ENCODE results near the gene MBD5. TPM values are rescaled to one million over a fixed set of nuclear protein-coding genes. Genes with fewer than 3 reads are reported as not detected.

The MBD5 gene
- total and polyA plus RNA-seq, 2 of the 4 experiments (the other 2 are of a cell fraction) = 9.8 to 14.2 TPM

- Histone ChIP-seq H4K5ac (ENCODE audit: low read depth, low read length) (no peak overlapping the region), H2AK9ac (replicated peaks; ENCODE audit: low read depth, low read length, poor library complexity) (no peak overlapping the region), H3K18ac (ENCODE audit: low read depth, low read length) (no peak overlapping the region), H3K4me1 (ENCODE audit: control insufficient read depth, insufficient read depth, low read length) (no peaks in the 10 kb centered on the region; the same call in 1 of the 2 replicates), H3K14ac (replicated peaks; ENCODE audit: low read depth, low read length) (no peak overlapping the region), H4K91ac (ENCODE audit: insufficient read depth, low read depth, low read length) (no peak overlapping the region), H2AK5ac (ENCODE audit: low read depth, low read length) (no peak overlapping the region), H3K56ac (ENCODE audit: extremely low read depth, insufficient read depth, low read length) (no peak overlapping the region), H3K4me2 (ENCODE audit: low read depth, low read length) (no peak overlapping the region), H3K27ac (ENCODE audit: insufficient read depth, low read length) (no peak overlapping the region), H2BK5ac (ENCODE audit: low read depth, low read length, poor library complexity, severe bottlenecking) (no peak overlapping the region), H3K4me3 (ENCODE audit: insufficient read depth, low read depth, low read length) (no peak overlapping the region), H3K27me3 (ENCODE audit: control insufficient read depth, insufficient read depth, low read length) (peaks cover 4% of the 10 kb centered on the region; the same call in 1 of the 2 replicates), H3K9me3 (ENCODE audit: control insufficient read depth, insufficient read depth, low read length) (no peaks in the 10 kb centered on the region; the same call in 1 of the 2 replicates), H3K4ac (ENCODE audit: low read depth, low read length) (no peak overlapping the region), H3K36me3 (ENCODE audit: control insufficient read depth, insufficient read depth, low read length) (no peaks in the 10 kb centered on the region), H3K79me1 (ENCODE audit: low read depth in 1 of 2, low read length in 2 of 2) (no peaks in the 10 kb centered on the region), H2BK20ac (ENCODE audit: low read depth, low read length) (no peak overlapping the region), H2BK15ac (ENCODE audit: low read depth, low read length) (no peak overlapping the region), H4K8ac (ENCODE audit: low read depth in 2 of 2, low read length in 2 of 2) (no peak overlapping the region), H3K9me1 (ENCODE audit: insufficient read depth, low read length) (no peaks in the 10 kb centered on the region; the same call in 1 of the 2 replicates), H3K9ac (ENCODE audit: low read depth, low read length) (no peak overlapping the region), H3K23ac (ENCODE audit: low read depth, low read length) (no peak overlapping the region), H2AFZ (replicated peaks; ENCODE audit: low read length, poor library complexity) (no peak overlapping the region), H4K20me1 (ENCODE audit: insufficient read depth, low read length) (no peaks in the 10 kb centered on the region), H2BK120ac (ENCODE audit: low read depth, low read length) (no peak overlapping the region)
- TF ChIP-seq RCOR1 (IDR thresholded peaks at IDR 0.05; ENCODE audit: insufficient replicate concordance, low read length) = no peak
- no peak for TF ChIP-seq MAZ (IDR thresholded peaks at IDR 0.05; ENCODE audit: borderline replicate concordance, low read depth, low read length)
- TF ChIP-seq USF2 (IDR thresholded peaks at IDR 0.05; ENCODE audit: low read depth, low read length) = no peak
- no peak for TF ChIP-seq MAFK (IDR thresholded peaks at IDR 0.05; ENCODE audit: low read depth, low read length)
- TF ChIP-seq NFE2L2 (IDR thresholded peaks at IDR 0.05; ENCODE audit: low read depth, low read length) = no peak
- TF ChIP-seq ELK1 (IDR thresholded peaks at IDR 0.05; ENCODE audit: borderline replicate concordance, low read depth, low read length) = no peak
- no peak for TF ChIP-seq POLR2A (IDR thresholded peaks at IDR 0.05; ENCODE audit: low read depth, low read length)
- no peak for TF ChIP-seq SMC3 (IDR thresholded peaks at IDR 0.05; ENCODE audit: low read depth, low read length)
- no peak for TF ChIP-seq MXI1 (IDR thresholded peaks at IDR 0.05; ENCODE audit: borderline replicate concordance, low read depth, low read length)
- TF ChIP-seq FOS (IDR thresholded peaks at IDR 0.05; ENCODE audit: low read depth, low read length) = no peak
- TF ChIP-seq CHD1 (IDR thresholded peaks at IDR 0.05; ENCODE audit: low read depth, low read length) = no peak
- no peak for TF ChIP-seq CTCF (conservative IDR thresholded peaks at IDR 0.05; ENCODE audit: low read depth, low read length)
- no peak for TF ChIP-seq RAD21 (IDR thresholded peaks at IDR 0.05; ENCODE audit: low read length)
- TF ChIP-seq BHLHE40 (IDR thresholded peaks at IDR 0.05; ENCODE audit: low read depth, low read length) = no peak
- TF ChIP-seq RFX5 (IDR thresholded peaks at IDR 0.05; ENCODE audit: low read depth, low read length) = no peak
- TF ChIP-seq CEBPB (IDR thresholded peaks at IDR 0.05; ENCODE audit: low read depth, low read length) = no peak
- intact Hi-C loops (cut with micrococcal nuclease) (no loop called here), dilution Hi-C loops (cut with HindIII; ENCODE audit: low sequenced_read_pairs, unreplicated experiment) (no loop called here), in situ Hi-C loops (cut with MboI; ENCODE audit: low sequenced_read_pairs) (no loop called here)
- no TSS peak for BruUV-seq (replicated peaks)
- ChIA-PET POLR2A (ENCODE audit: unreplicated experiment) (no interaction called here), CTCF (no interaction called here)
- peak; percentile 74 for ATAC-seq (ENCODE audit: low read depth)
- DNase-seq = peak; percentile 6
- 0% methylated on average over 3 of the region's 5 CpGs; no CpG with 5 or more reads in 1 of the 2 experiments for WGBS, 2 experiments (ENCODE audit: extremely low coverage in 2 of 2, insufficient read length in 1 of 2)
Observed at GRCh38 chr2:148560496-148560895, 539.6 kb downstream of the MBD5 start.

Measured in IMR-90 (cell line).